ENCODE measurements around the gene CNTNAP2. TPM values are rescaled to one million over a fixed set of nuclear protein-coding genes. Genes with fewer than 3 reads are reported as not detected.

Gene CNTNAP2
- total and polyA plus RNA-seq, 4 donors = not detected

GRCh38 chr7:146131701-146132100, 15.1 kb downstream of the CNTNAP2 start:
- H3K9me3 ChIP-seq (ENCODE audit: control insufficient read depth, low read length) = no peaks in the 10 kb centered on the region
- H3K36me3 ChIP-seq (ENCODE audit: control insufficient read depth in 1 of 2, insufficient read depth in 2 of 2, low read length in 1 of 2) = no peaks in the 10 kb centered on the region
- H3K4me3 ChIP-seq (ENCODE audit: low read length in 2 of 2) = no peak overlapping the region
- WGBS, 2 donors = 63 to 71% methylated on average over 8 of the region's 8 CpGs
- no peaks in the 10 kb centered on the region for H3K27me3 ChIP-seq (ENCODE audit: control insufficient read depth in 1 of 2, insufficient read depth in 2 of 2, low read length in 1 of 2)
- no peak overlapping the region for H3K27ac ChIP-seq (ENCODE audit: low read depth in 1 of 2, low read length in 2 of 2)
- no peaks in the 10 kb centered on the region for H3K4me1 ChIP-seq (ENCODE audit: control insufficient read depth in 1 of 2, insufficient read depth in 2 of 2, low read length in 2 of 2)
- ATAC-seq (ENCODE audit: low FRiP score) (no peak), DNase-seq (no peak)
- intact Hi-C loops (cut with DNase I) = no loop called here

GRCh38 chr7:146136357-146136875, 19.8 kb downstream of the CNTNAP2 start:
- intact Hi-C loops (cut with DNase I) = no loop called here
- Histone ChIP-seq H3K27me3 (ENCODE audit: control insufficient read depth in 1 of 2, insufficient read depth in 2 of 2, low read length in 1 of 2) (no peaks in the 10 kb centered on the region), H3K4me3 (ENCODE audit: low read length in 2 of 2) (no peak overlapping the region), H3K9me3 (ENCODE audit: control insufficient read depth, low read length) (no peaks in the 10 kb centered on the region), H3K36me3 (ENCODE audit: control insufficient read depth in 1 of 2, insufficient read depth in 2 of 2, low read length in 1 of 2) (no peaks in the 10 kb centered on the region), H3K4me1 (ENCODE audit: control insufficient read depth in 1 of 2, insufficient read depth in 2 of 2, low read length in 2 of 2) (no peaks in the 10 kb centered on the region), H3K27ac (ENCODE audit: low read depth in 1 of 2, low read length in 2 of 2) (no peak overlapping the region)
- DNase-seq (no peak), ATAC-seq (ENCODE audit: low FRiP score) (no peak)
- WGBS, 2 donors = 51 to 66% methylated on average over 11 of the region's 11 CpGs

GRCh38 chr7:146138926-146139325, 22.3 kb downstream of the CNTNAP2 start:
- no peak for DNase-seq

GRCh38 chr7:146146831-146147486, 30.4 kb downstream of the CNTNAP2 start:
- no peak overlapping the region for H3K4me3 ChIP-seq (ENCODE audit: low read length in 2 of 2)
- H3K9me3 ChIP-seq (ENCODE audit: control insufficient read depth, low read length) = no peaks in the 10 kb centered on the region
- no peak overlapping the region for H3K27ac ChIP-seq (ENCODE audit: low read depth in 1 of 2, low read length in 2 of 2)
- no peaks in the 10 kb centered on the region for H3K4me1 ChIP-seq (ENCODE audit: control insufficient read depth in 1 of 2, insufficient read depth in 2 of 2, low read length in 2 of 2)
- no peak for ATAC-seq (ENCODE audit: low FRiP score)
- no peak for DNase-seq
- intact Hi-C loops (cut with DNase I) = no loop called here
- H3K36me3 ChIP-seq (ENCODE audit: control insufficient read depth in 1 of 2, insufficient read depth in 2 of 2, low read length in 1 of 2) = no peaks in the 10 kb centered on the region
- 11 to 16% methylated on average over 6 of the region's 6 CpGs for WGBS, 2 donors
- H3K27me3 ChIP-seq (ENCODE audit: control insufficient read depth in 1 of 2, insufficient read depth in 2 of 2, low read length in 1 of 2) = no peaks in the 10 kb centered on the region

More at GRCh38 chr7:146138926-146139325, 22.3 kb downstream of the CNTNAP2 start:
- Histone ChIP-seq H3K36me3 (ENCODE audit: control insufficient read depth in 1 of 2, insufficient read depth in 2 of 2, low read length in 1 of 2) (no peaks in the 10 kb centered on the region), H3K27me3 (ENCODE audit: control insufficient read depth in 1 of 2, insufficient read depth in 2 of 2, low read length in 1 of 2) (no peaks in the 10 kb centered on the region), H3K4me3 (ENCODE audit: low read length in 2 of 2) (no peak overlapping the region), H3K27ac (ENCODE audit: low read depth in 1 of 2, low read length in 2 of 2) (no peak overlapping the region), H3K4me1 (ENCODE audit: control insufficient read depth in 1 of 2, insufficient read depth in 2 of 2, low read length in 2 of 2) (no peaks in the 10 kb centered on the region), H3K9me3 (ENCODE audit: control insufficient read depth, low read length) (no peaks in the 10 kb centered on the region)
- ATAC-seq (ENCODE audit: low FRiP score) = no peak
- WGBS, 2 donors = 54 to 66% methylated on average over 4 of the region's 4 CpGs
- intact Hi-C loops (cut with DNase I) = no loop called here

- Histone ChIP-seq H3K27me3 (ENCODE audit: control insufficient read depth in 1 of 2, insufficient read depth in 2 of 2, low read length in 1 of 2) (no peaks in the 10 kb centered on the region), H3K4me3 (ENCODE audit: low read length in 2 of 2) (no peak overlapping the region), H3K27ac (ENCODE audit: low read depth in 1 of 2, low read length in 2 of 2) (no peak overlapping the region), H3K36me3 (ENCODE audit: control insufficient read depth in 1 of 2, insufficient read depth in 2 of 2, low read length in 1 of 2) (no peaks in the 10 kb centered on the region), H3K4me1 (ENCODE audit: control insufficient read depth in 1 of 2, insufficient read depth in 2 of 2, low read length in 2 of 2) (no peaks in the 10 kb centered on the region), H3K9me3 (ENCODE audit: control insufficient read depth, low read length) (no peaks in the 10 kb centered on the region)
- no peak for ATAC-seq (ENCODE audit: low FRiP score)
- intact Hi-C loops (cut with DNase I) = no loop called here
- no peak for DNase-seq
Measured at GRCh38 chr7:146150153-146150552, 33.6 kb downstream of the CNTNAP2 start.

- H3K27ac ChIP-seq (ENCODE audit: low read depth in 1 of 2, low read length in 2 of 2) = no peak overlapping the region
- H3K27me3 ChIP-seq (ENCODE audit: control insufficient read depth in 1 of 2, insufficient read depth in 2 of 2, low read length in 1 of 2) = no peaks in the 10 kb centered on the region
- H3K4me1 ChIP-seq (ENCODE audit: control insufficient read depth in 1 of 2, insufficient read depth in 2 of 2, low read length in 2 of 2) = no peaks in the 10 kb centered on the region
- 71 to 74% methylated on average over 2 of the region's 2 CpGs for WGBS, 2 donors
- no peak overlapping the region for H3K4me3 ChIP-seq (ENCODE audit: low read length in 2 of 2)
- no peaks in the 10 kb centered on the region for H3K36me3 ChIP-seq (ENCODE audit: control insufficient read depth in 1 of 2, insufficient read depth in 2 of 2, low read length in 1 of 2)
- no peak for DNase-seq
- intact Hi-C loops (cut with DNase I) = no loop called here
- ATAC-seq (ENCODE audit: low FRiP score) = no peak
- H3K9me3 ChIP-seq (ENCODE audit: control insufficient read depth, low read length) = no peaks in the 10 kb centered on the region
Measured at GRCh38 chr7:146172112-146172511, 55.5 kb downstream of the CNTNAP2 start.

- intact Hi-C loops (cut with DNase I) = no loop called here
- no peak overlapping the region for H3K27ac ChIP-seq (ENCODE audit: low read depth in 1 of 2, low read length in 2 of 2)
- H3K36me3 ChIP-seq (ENCODE audit: control insufficient read depth in 1 of 2, insufficient read depth in 2 of 2, low read length in 1 of 2) = no peaks in the 10 kb centered on the region
- H3K27me3 ChIP-seq (ENCODE audit: control insufficient read depth in 1 of 2, insufficient read depth in 2 of 2, low read length in 1 of 2) = no peaks in the 10 kb centered on the region
- DNase-seq (no peak), ATAC-seq (ENCODE audit: low FRiP score) (no peak)
- 55 to 57% methylated on average over 2 of the region's 2 CpGs for WGBS, 2 donors
- no peaks in the 10 kb centered on the region for H3K4me1 ChIP-seq (ENCODE audit: control insufficient read depth in 1 of 2, insufficient read depth in 2 of 2, low read length in 2 of 2)
- no peaks in the 10 kb centered on the region for H3K9me3 ChIP-seq (ENCODE audit: control insufficient read depth, low read length)
- no peak overlapping the region for H3K4me3 ChIP-seq (ENCODE audit: low read length in 2 of 2)
Measured at GRCh38 chr7:146175716-146176115, 59.1 kb downstream of the CNTNAP2 start.

GRCh38 chr7:146176860-146177259, 60.3 kb downstream of the CNTNAP2 start:
- Histone ChIP-seq H3K9me3 (ENCODE audit: control insufficient read depth, low read length) (no peaks in the 10 kb centered on the region), H3K27ac (ENCODE audit: low read depth in 1 of 2, low read length in 2 of 2) (no peak overlapping the region), H3K4me1 (ENCODE audit: control insufficient read depth in 1 of 2, insufficient read depth in 2 of 2, low read length in 2 of 2) (no peaks in the 10 kb centered on the region), H3K27me3 (ENCODE audit: control insufficient read depth in 1 of 2, insufficient read depth in 2 of 2, low read length in 1 of 2) (no peaks in the 10 kb centered on the region), H3K36me3 (ENCODE audit: control insufficient read depth in 1 of 2, insufficient read depth in 2 of 2, low read length in 1 of 2) (no peaks in the 10 kb centered on the region), H3K4me3 (ENCODE audit: low read length in 2 of 2) (no peak overlapping the region)
- DNase-seq (no peak), ATAC-seq (ENCODE audit: low FRiP score) (no peak)
- 37 to 38% methylated on average over 1 of the region's 1 CpG for WGBS, 2 donors
- intact Hi-C loops (cut with DNase I) = no loop called here

- Histone ChIP-seq H3K4me1 (ENCODE audit: control insufficient read depth in 1 of 2, insufficient read depth in 2 of 2, low read length in 2 of 2) (no peaks in the 10 kb centered on the region), H3K4me3 (ENCODE audit: low read length in 2 of 2) (no peak overlapping the region), H3K27me3 (ENCODE audit: control insufficient read depth in 1 of 2, insufficient read depth in 2 of 2, low read length in 1 of 2) (no peaks in the 10 kb centered on the region), H3K27ac (ENCODE audit: low read depth in 1 of 2, low read length in 2 of 2) (no peak overlapping the region), H3K36me3 (ENCODE audit: control insufficient read depth in 1 of 2, insufficient read depth in 2 of 2, low read length in 1 of 2) (no peaks in the 10 kb centered on the region), H3K9me3 (ENCODE audit: control insufficient read depth, low read length) (no peaks in the 10 kb centered on the region)
- DNase-seq (no peak), ATAC-seq (ENCODE audit: low FRiP score) (no peak)
- intact Hi-C loops (cut with DNase I) = no loop called here
- WGBS, 2 donors = 34 to 46% methylated on average over 2 of the region's 2 CpGs
Measured at GRCh38 chr7:146177301-146177700, 60.7 kb downstream of the CNTNAP2 start.

All from aorta (tissue), 5 donors.